A673 (cell line): ENCODE measurements around the gene EBPL. TPM values are rescaled to one million over a fixed set of nuclear protein-coding genes. Genes with fewer than 3 reads are reported as not detected.

Experiments used
- BruUV-seq: library from RNA; stranded (reverse); fragments of 400-500 nt; replicated peaks from 2 replicates; lab custom pipeline; 2021; lab: Mats Ljungman, UMichigan
- CTCF ChIA-PET: fragments of 300-600 bp; sonication (Branson Sonifier 250); formaldehyde crosslinking; loops from one replicate; lab custom pipeline; 2022; ENCODE audit warnings: antibody characterized with exemption; lab: Charles Lee
- POLR2A ChIA-PET: fragments of 300-600 bp; sonication (Branson Sonifier 250); formaldehyde crosslinking; loops from one replicate; lab custom pipeline; 2022; ENCODE audit warnings: antibody characterized with exemption; ENCODE audit not compliant: low non-redundant PET; lab: Charles Lee
- DNase-seq: peaks from one replicate; pipeline ENCODE4 v3.0.0-alpha.2; 2015; ENCODE audit warnings: low spot score
- H3K27ac ChIP-seq: fragments of 200-600 bp; sonication (generic); 2 replicates; pipeline ENCODE4 v1.5.1; 2016; ENCODE audit warnings: mixed run types, low read depth, mild to moderate bottlenecking, mixed read lengths, antibody characterized with exemption, low read length; ENCODE audit not compliant: poor library complexity, severe bottlenecking
- H3K27me3 ChIP-seq: fragments of 200-600 bp; sonication (generic); replicated peaks from 2 replicates; pipeline ENCODE4 v1.6.1; 2017; ENCODE audit warnings: mixed run types, low read depth, mild to moderate bottlenecking, mixed read lengths, antibody characterized with exemption, low read length; ENCODE audit not compliant: insufficient read depth, poor library complexity
- H3K36me3 ChIP-seq: fragments of 200-600 bp; sonication (generic); 2 replicates; pipeline ENCODE4 v1.6.1; 2016; ENCODE audit warnings: mixed run types, mild to moderate bottlenecking, mixed read lengths, antibody characterized with exemption, low read length; ENCODE audit not compliant: insufficient read depth, poor library complexity, severe bottlenecking
- H3K4me1 ChIP-seq: fragments of 200-600 bp; sonication (generic); 2 replicates; pipeline ENCODE4 v1.6.1; 2017; ENCODE audit warnings: mixed run types, mild to moderate bottlenecking, mixed read lengths, antibody characterized with exemption, low read length; ENCODE audit not compliant: insufficient read depth, poor library complexity, severe bottlenecking
- H3K4me3 ChIP-seq: fragments of 200-600 bp; sonication (generic); 2 replicates; pipeline ENCODE4 v1.5.1; 2016; ENCODE audit warnings: low read depth, mixed run types, mild to moderate bottlenecking, mixed read lengths, low read length; ENCODE audit not compliant: poor library complexity, severe bottlenecking
- H3K9me3 ChIP-seq: fragments of 200-600 bp; sonication (generic); 2 replicates; pipeline ENCODE4 v1.6.1; 2016; ENCODE audit warnings: mixed run types, low read depth, mild to moderate bottlenecking, mixed read lengths, antibody characterized with exemption, low read length; ENCODE audit not compliant: poor library complexity, severe bottlenecking
- CTCF ChIP-seq: fragments of 300-800, 200-600 bp; sonication (generic); conservative IDR thresholded peaks from 2 replicates; pipeline ENCODE4 v1.5.1; 2017; ENCODE audit warnings: low read depth, mild to moderate bottlenecking, antibody characterized with exemption, low read length, moderate library complexity, mixed read lengths
- EZH2 ChIP-seq: fragments of 200-600 bp; sonication (generic); IDR thresholded peaks from 2 replicates; pipeline ENCODE4 v1.6.1; 2017; ENCODE audit warnings: borderline replicate concordance, low read depth, mild to moderate bottlenecking, mixed read lengths, antibody characterized with exemption, low read length; ENCODE audit not compliant: poor library complexity, severe bottlenecking
- intact Hi-C: fragments of 100-400 bp; cut with micrococcal nuclease; formaldehyde crosslinking; loops from one replicate; pipeline ENCODE4 v1.10.0; 2022; ENCODE audit not compliant: unreplicated experiment
- total RNA-seq: library from RNA; stranded (reverse); gene quantifications from 2 replicates; pipeline ENCODE4 v1.2.3, GENCODE V29; 2021

Gene EBPL
- total RNA-seq, 1 experiment from 2014 or later, result 66.5 TPM

- Histone ChIP-seq H3K9me3 (no peaks in the 10 kb centered on the region), H3K4me1 (no peaks in the 10 kb centered on the region), H3K27ac (no peak overlapping the region), H3K27me3 (no peaks in the 10 kb centered on the region), H3K36me3 (no peaks in the 10 kb centered on the region), H3K4me3 (no peak overlapping the region)
- intact Hi-C loops, result no loop called here
- no TSS peak for BruUV-seq
- TF ChIP-seq CTCF (no peak), EZH2 (no peak)
- DNase-seq, result no peak
- CTCF ChIA-PET, result no interaction called here
- POLR2A ChIA-PET, result no interaction called here
Measured at GRCh38 chr13:49629196-49629938, 61.9 kb downstream of the EBPL start.

GRCh38 chr13:49627831-49628652 lies 63.2 kb downstream of the EBPL start, which contains the start of gene ARL11:
ARL11 (plus strand) TSS chr13:49628507; CDS start chr13:49630448, 1,941 bp downstream.
- H3K36me3 ChIP-seq, result no peaks in the 10 kb centered on the region
- DNase-seq, result no peak
- TF ChIP-seq CTCF, result no peak
- no peak for TF ChIP-seq EZH2
- H3K4me3 ChIP-seq, result no peak within 1 kb of the TSS
- BruUV-seq, result no TSS peak
- ChIA-PET CTCF (no interaction called here), POLR2A (no interaction called here)
- no peak within 1 kb of the TSS for H3K27ac ChIP-seq
- H3K9me3 ChIP-seq, result no peaks in the 10 kb centered on the region
- no peaks in the 10 kb centered on the region for H3K27me3 ChIP-seq
- intact Hi-C loops, result no loop called here
- H3K4me1 ChIP-seq, result no peaks in the 10 kb centered on the region

GRCh38 chr13:49625392-49626079 lies 65.8 kb downstream of the EBPL start:
- ChIA-PET POLR2A (no interaction called here), CTCF (no interaction called here)
- Histone ChIP-seq H3K4me3 (no peak overlapping the region), H3K36me3 (no peaks in the 10 kb centered on the region), H3K27ac (no peak overlapping the region), H3K4me1 (no peaks in the 10 kb centered on the region), H3K9me3 (no peaks in the 10 kb centered on the region), H3K27me3 (no peaks in the 10 kb centered on the region)
- DNase-seq, result no peak
- TF ChIP-seq CTCF, result no peak
- no peak for TF ChIP-seq EZH2
- BruUV-seq, result no TSS peak
- intact Hi-C loops, result no loop called here
